HEK293 (cell line): ENCODE data around the gene COL25A1.
A peak's percentile ranks its signal among the peaks of the same experiment; 100 is the strongest.

Experiments used
- CTCF ChIA-PET: fragments of 350-600 bp; formaldehyde crosslinking; extraction: SDS; loops from one replicate; lab custom pipeline; 2021; ENCODE audit warnings: antibody characterized with exemption; lab: Yijun Ruan, JAX
- POLR2A ChIA-PET: fragments of 300-600 bp; formaldehyde crosslinking; extraction: SDS; loops from one replicate; lab custom pipeline; 2020; ENCODE audit warnings: antibody characterized with exemption, inconsistent platforms; lab: Yijun Ruan, JAX
- H3K27ac ChIP-seq: fragments of 200-500 bp; sonication (Bioruptor generic); 2 replicates; pipeline ENCODE4 v1.5.1; 2014; ENCODE audit warnings: low read depth, low read length, control low read depth, inconsistent platforms; ENCODE audit errors: extremely low read depth
- H3K36me3 ChIP-seq, 2 experiments: fragments of 200-500 bp in 1 of 2; sonication (Bioruptor generic) in 1 of 2; 1 replicate in 1 of 2; 2 replicates in 1 of 2; pipeline ENCODE4 v1.5.1; 2014 to 2017; ENCODE audit warnings: inconsistent platforms in 2 of 2, low read length in 2 of 2; ENCODE audit not compliant: control insufficient read depth in 2 of 2, insufficient read depth in 1 of 2
- H3K4me1 ChIP-seq: fragments of 200-500 bp; sonication (Bioruptor generic); 2 replicates; pipeline ENCODE4 v1.5.1; 2014; ENCODE audit warnings: mild to moderate bottlenecking, low read length, inconsistent platforms; ENCODE audit not compliant: control insufficient read depth, insufficient read depth
- H3K4me3 ChIP-seq: 2 replicates; pipeline ENCODE4 v1.5.1; 2011; ENCODE audit warnings: low read depth, mild to moderate bottlenecking, control low read depth, low read length, moderate library complexity
- H3K9me3 ChIP-seq: fragments of 200-500 bp; sonication (Bioruptor generic); 2 replicates; pipeline ENCODE4 v1.5.1; 2014; ENCODE audit warnings: low read depth, low read length, inconsistent platforms; ENCODE audit not compliant: control insufficient read depth, insufficient read depth
- BCL6B ChIP-seq: fragments of 450-650 bp; formaldehyde crosslinking; IDR thresholded peaks from 2 replicates; pipeline ENCODE4 v1.5.1; 2017; ENCODE audit warnings: missing biosample characterization, missing genetic modification characterization
- KLF1 ChIP-seq: fragments of 450-650 bp; formaldehyde crosslinking; IDR thresholded peaks from 2 replicates; pipeline ENCODE4 v1.5.1; 2016; ENCODE audit warnings: missing biosample characterization, missing genetic modification characterization
- MYNN ChIP-seq: fragments of 450-650 bp; formaldehyde crosslinking; IDR thresholded peaks from 2 replicates; pipeline ENCODE4 v1.5.1; 2016; ENCODE audit warnings: missing biosample characterization, missing genetic modification characterization, borderline replicate concordance
- ZBTB20 ChIP-seq: fragments of 450-650 bp; formaldehyde crosslinking; IDR thresholded peaks from 2 replicates; pipeline ENCODE4 v1.5.1; 2016; ENCODE audit warnings: missing biosample characterization, missing genetic modification characterization
- ZBTB21 ChIP-seq: fragments of 450-650 bp; formaldehyde crosslinking; IDR thresholded peaks from 2 replicates; pipeline ENCODE4 v1.5.1; 2017; ENCODE audit warnings: missing biosample characterization, missing genetic modification characterization
- ZNF114 ChIP-seq: fragments of 450-650 bp; formaldehyde crosslinking; IDR thresholded peaks from 2 replicates; pipeline ENCODE4 v1.5.0; 2017; ENCODE audit warnings: missing biosample characterization, missing genetic modification characterization
- ZNF221 ChIP-seq: fragments of 450-650 bp; formaldehyde crosslinking; IDR thresholded peaks from 2 replicates; pipeline ENCODE4 v1.5.1; 2017; ENCODE audit warnings: missing biosample characterization, missing genetic modification characterization, borderline replicate concordance
- ZNF266 ChIP-seq: fragments of 450-650 bp; formaldehyde crosslinking; IDR thresholded peaks from 2 replicates; pipeline ENCODE4 v1.5.1; 2016; ENCODE audit warnings: missing biosample characterization, missing genetic modification characterization, low read depth
- ZNF280C ChIP-seq: fragments of 450-650 bp; formaldehyde crosslinking; IDR thresholded peaks from 2 replicates; pipeline ENCODE4 v1.5.1; 2016; ENCODE audit warnings: missing biosample characterization, missing genetic modification characterization
- ZNF529 ChIP-seq: fragments of 450-650 bp; formaldehyde crosslinking; IDR thresholded peaks from 2 replicates; pipeline ENCODE4 v1.5.1; 2017; ENCODE audit warnings: missing genetic modification characterization, missing biosample characterization; ENCODE audit not compliant: insufficient replicate concordance
- ZNF549 ChIP-seq: fragments of 450-650 bp; IDR thresholded peaks from 2 replicates; pipeline ENCODE4 v1.5.1; 2018; ENCODE audit warnings: missing biosample characterization, missing genetic modification characterization, mild to moderate bottlenecking, inconsistent platforms, moderate library complexity
- TF ChIP-seq, protein P1 (sequence below): fragments of 450-650 bp; formaldehyde crosslinking; IDR thresholded peaks from 2 replicates; pipeline ENCODE4 v1.5.1; 2017; ENCODE audit warnings: missing biosample characterization, missing genetic modification characterization
- TF ChIP-seq, protein P2 (sequence below): fragments of 450-650 bp; formaldehyde crosslinking; IDR thresholded peaks from 2 replicates; pipeline ENCODE4 v1.5.1; 2017; ENCODE audit warnings: missing biosample characterization, missing genetic modification characterization

COL25A1 gene

GRCh38 chr4:109185548-109185947, 116.9 kb downstream of the COL25A1 start (continued):
- TF ChIP-seq ZNF221 (no peak), ZNF114 (no peak)

- Histone ChIP-seq H3K36me3 (no peaks in the 10 kb centered on the region), H3K9me3 (no peaks in the 10 kb centered on the region), H3K27ac (no peak overlapping the region), H3K4me3 (no peak overlapping the region), H3K4me1 (no peaks in the 10 kb centered on the region)
- CTCF ChIA-PET = interaction anchor here (1.3 kb wide), 1 partner anchor 38 kb away, joined by 3 read pairs; no protein-coding TSS in a partner anchor
- POLR2A ChIA-PET = no interaction called here
- TF ChIP-seq, protein P1, sequence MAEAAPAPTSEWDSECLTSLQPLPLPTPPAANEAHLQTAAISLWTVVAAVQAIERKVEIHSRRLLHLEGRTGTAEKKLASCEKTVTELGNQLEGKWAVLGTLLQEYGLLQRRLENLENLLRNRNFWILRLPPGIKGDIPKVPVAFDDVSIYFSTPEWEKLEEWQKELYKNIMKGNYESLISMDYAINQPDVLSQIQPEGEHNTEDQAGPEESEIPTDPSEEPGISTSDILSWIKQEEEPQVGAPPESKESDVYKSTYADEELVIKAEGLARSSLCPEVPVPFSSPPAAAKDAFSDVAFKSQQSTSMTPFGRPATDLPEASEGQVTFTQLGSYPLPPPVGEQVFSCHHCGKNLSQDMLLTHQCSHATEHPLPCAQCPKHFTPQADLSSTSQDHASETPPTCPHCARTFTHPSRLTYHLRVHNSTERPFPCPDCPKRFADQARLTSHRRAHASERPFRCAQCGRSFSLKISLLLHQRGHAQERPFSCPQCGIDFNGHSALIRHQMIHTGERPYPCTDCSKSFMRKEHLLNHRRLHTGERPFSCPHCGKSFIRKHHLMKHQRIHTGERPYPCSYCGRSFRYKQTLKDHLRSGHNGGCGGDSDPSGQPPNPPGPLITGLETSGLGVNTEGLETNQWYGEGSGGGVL (tag by site-specific recombination) = no peak
- no peak for TF ChIP-seq MYNN
- no peak for TF ChIP-seq ZNF549 (tag by site-specific recombination)
- TF ChIP-seq ZBTB20 (tag by site-specific recombination) = peak; percentile 24; the same call in 1 of the 2 replicates
- no peak for TF ChIP-seq ZNF280C (tag by site-specific recombination)
- TF ChIP-seq KLF1 (tag by site-specific recombination) = no peak
- TF ChIP-seq ZNF529 (tag by site-specific recombination) = no peak
These were observed 117.9 kb downstream of the COL25A1 start for GRCh38 chr4:109184491-109184961.

GRCh38 chr4:109183931-109184490, 118.4 kb downstream of the COL25A1 start:
- POLR2A ChIA-PET = no interaction called here
- Histone ChIP-seq H3K9me3 (no peaks in the 10 kb centered on the region), H3K27ac (no peak overlapping the region), H3K36me3 (no peaks in the 10 kb centered on the region), H3K4me3 (no peak overlapping the region), H3K4me1 (no peaks in the 10 kb centered on the region)
- TF ChIP-seq ZNF266 (tag by site-specific recombination) (no peak), ZBTB21 (tag by site-specific recombination) (no peak), BCL6B (tag by site-specific recombination) (peak; percentile 50; the same call in 1 of the 2 replicates)
- TF ChIP-seq, protein P2, sequence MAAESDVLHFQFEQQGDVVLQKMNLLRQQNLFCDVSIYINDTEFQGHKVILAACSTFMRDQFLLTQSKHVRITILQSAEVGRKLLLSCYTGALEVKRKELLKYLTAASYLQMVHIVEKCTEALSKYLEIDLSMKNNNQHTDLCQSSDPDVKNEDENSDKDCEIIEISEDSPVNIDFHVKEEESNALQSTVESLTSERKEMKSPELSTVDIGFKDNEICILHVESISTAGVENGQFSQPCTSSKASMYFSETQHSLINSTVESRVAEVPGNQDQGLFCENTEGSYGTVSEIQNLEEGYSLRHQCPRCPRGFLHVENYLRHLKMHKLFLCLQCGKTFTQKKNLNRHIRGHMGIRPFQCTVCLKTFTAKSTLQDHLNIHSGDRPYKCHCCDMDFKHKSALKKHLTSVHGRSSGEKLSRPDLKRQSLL (tag by site-specific recombination) = peak; percentile 42; the same call in 1 of the 2 replicates
- CTCF ChIA-PET = interaction anchor here (0.6 to 1.3 kb wide), 3 partner anchors 37 to 1722 kb away, joined by 3 to 5 read pairs (median 3); no protein-coding TSS in a partner anchor
